ENCODE results near the gene RNF138.
A peak's percentile ranks its signal among the peaks of the same experiment; 100 is the strongest.

The RNF138 gene

GRCh38 chr18:32091724-32092421 is at the start of gene RNF138:
RNF138 (plus strand) TSS chr18:32091874; CDS start chr18:32092777, 903 bp downstream.
- peaks cover 6 to 11% of the 10 kb centered on the region in 2 donors for H3K4me1 ChIP-seq (ENCODE audit: control insufficient read depth in 1 of 2, insufficient read depth in 2 of 2, low read length in 2 of 2)
- no peaks in the 10 kb centered on the region for H3K27me3 ChIP-seq (ENCODE audit: low read depth, low read length)
- H3K36me3 ChIP-seq (ENCODE audit: control insufficient read depth in 1 of 2, insufficient read depth in 2 of 2, low read length in 2 of 2) = peaks cover 0 to 5% of the 10 kb centered on the region in 2 donors

GRCh38 chr18:32042337-32042736 is 49.3 kb upstream of the RNF138 start:
- Histone ChIP-seq H3K27me3 (ENCODE audit: low read depth, low read length) (no peaks in the 10 kb centered on the region), H3K4me3 (ENCODE audit: low read depth in 1 of 2, low read length in 2 of 2) (no peak overlapping the region), H3K27ac (ENCODE audit: low read length) (no peak overlapping the region), H3K9me3 (ENCODE audit: control insufficient read depth in 1 of 2, low read length in 2 of 2) (no peaks in the 10 kb centered on the region), H3K36me3 (ENCODE audit: control insufficient read depth in 1 of 2, insufficient read depth in 2 of 2, low read length in 2 of 2) (no peaks in the 10 kb centered on the region), H3K4me1 (ENCODE audit: control insufficient read depth in 1 of 2, insufficient read depth in 2 of 2, low read length in 2 of 2) (no peaks in the 10 kb centered on the region)

More at GRCh38 chr18:32091724-32092421, at the start of gene RNF138:
- Histone ChIP-seq H3K27ac (ENCODE audit: low read length) (peak within 1 kb of the TSS; percentile 98), H3K9me3 (ENCODE audit: control insufficient read depth in 1 of 2, low read length in 2 of 2) (no peaks in the 10 kb centered on the region), H3K4me3 (ENCODE audit: low read depth in 1 of 2, low read length in 2 of 2) (peak within 1 kb of the TSS; percentile 89 to 98)

- Histone ChIP-seq H3K4me3 (ENCODE audit: low read depth in 1 of 2, low read length in 2 of 2) (no peak overlapping the region), H3K9me3 (ENCODE audit: control insufficient read depth in 1 of 2, low read length in 2 of 2) (no peaks in the 10 kb centered on the region), H3K27ac (ENCODE audit: low read length) (peak overlapping the region; percentile 76), H3K27me3 (ENCODE audit: low read depth, low read length) (no peaks in the 10 kb centered on the region), H3K4me1 (ENCODE audit: control insufficient read depth in 1 of 2, insufficient read depth in 2 of 2, low read length in 2 of 2) (peaks cover 0 to 3% of the 10 kb centered on the region in 2 donors), H3K36me3 (ENCODE audit: control insufficient read depth in 1 of 2, insufficient read depth in 2 of 2, low read length in 2 of 2) (no peaks in the 10 kb centered on the region)
Observed at GRCh38 chr18:32048507-32049091, 43.1 kb upstream of the RNF138 start.

- Histone ChIP-seq H3K27ac (ENCODE audit: low read length) (peak overlapping the region; percentile 76), H3K27me3 (ENCODE audit: low read depth, low read length) (no peaks in the 10 kb centered on the region), H3K9me3 (ENCODE audit: control insufficient read depth in 1 of 2, low read length in 2 of 2) (no peaks in the 10 kb centered on the region), H3K36me3 (ENCODE audit: control insufficient read depth in 1 of 2, insufficient read depth in 2 of 2, low read length in 2 of 2) (no peaks in the 10 kb centered on the region), H3K4me3 (ENCODE audit: low read depth in 1 of 2, low read length in 2 of 2) (no peak overlapping the region), H3K4me1 (ENCODE audit: control insufficient read depth in 1 of 2, insufficient read depth in 2 of 2, low read length in 2 of 2) (peaks cover 0 to 3% of the 10 kb centered on the region in 2 donors)
Observed at GRCh38 chr18:32049393-32050171, 42.1 kb upstream of the RNF138 start.

GRCh38 chr18:32056613-32057358 is 34.9 kb upstream of the RNF138 start:
- Histone ChIP-seq H3K9me3 (ENCODE audit: control insufficient read depth in 1 of 2, low read length in 2 of 2) (no peaks in the 10 kb centered on the region), H3K27ac (ENCODE audit: low read length) (no peak overlapping the region), H3K36me3 (ENCODE audit: control insufficient read depth in 1 of 2, insufficient read depth in 2 of 2, low read length in 2 of 2) (no peaks in the 10 kb centered on the region), H3K4me1 (ENCODE audit: control insufficient read depth in 1 of 2, insufficient read depth in 2 of 2, low read length in 2 of 2) (no peaks in the 10 kb centered on the region), H3K27me3 (ENCODE audit: low read depth, low read length) (no peaks in the 10 kb centered on the region), H3K4me3 (ENCODE audit: low read depth in 1 of 2, low read length in 2 of 2) (no peak overlapping the region)

- no peak overlapping the region for H3K27ac ChIP-seq (ENCODE audit: low read length)
- H3K27me3 ChIP-seq (ENCODE audit: low read depth, low read length) = no peaks in the 10 kb centered on the region
- no peak overlapping the region for H3K4me3 ChIP-seq (ENCODE audit: low read depth in 1 of 2, low read length in 2 of 2)
- no peaks in the 10 kb centered on the region for H3K4me1 ChIP-seq (ENCODE audit: control insufficient read depth in 1 of 2, insufficient read depth in 2 of 2, low read length in 2 of 2)
- no peaks in the 10 kb centered on the region for H3K9me3 ChIP-seq (ENCODE audit: control insufficient read depth in 1 of 2, low read length in 2 of 2)
- no peaks in the 10 kb centered on the region for H3K36me3 ChIP-seq (ENCODE audit: control insufficient read depth in 1 of 2, insufficient read depth in 2 of 2, low read length in 2 of 2)
Observed at GRCh38 chr18:32057624-32058165, 34.0 kb upstream of the RNF138 start.

- Histone ChIP-seq H3K27me3 (ENCODE audit: low read depth, low read length) (no peaks in the 10 kb centered on the region), H3K36me3 (ENCODE audit: control insufficient read depth in 1 of 2, insufficient read depth in 2 of 2, low read length in 2 of 2) (no peaks in the 10 kb centered on the region), H3K4me1 (ENCODE audit: control insufficient read depth in 1 of 2, insufficient read depth in 2 of 2, low read length in 2 of 2) (no peaks in the 10 kb centered on the region), H3K9me3 (ENCODE audit: control insufficient read depth in 1 of 2, low read length in 2 of 2) (no peaks in the 10 kb centered on the region), H3K4me3 (ENCODE audit: low read depth in 1 of 2, low read length in 2 of 2) (no peak overlapping the region), H3K27ac (ENCODE audit: low read length) (no peak overlapping the region)
Observed at GRCh38 chr18:32060026-32060425, 31.6 kb upstream of the RNF138 start.

- H3K4me3 ChIP-seq (ENCODE audit: low read depth in 1 of 2, low read length in 2 of 2) = no peak overlapping the region
- no peaks in the 10 kb centered on the region for H3K9me3 ChIP-seq (ENCODE audit: control insufficient read depth in 1 of 2, low read length in 2 of 2)
- no peaks in the 10 kb centered on the region for H3K27me3 ChIP-seq (ENCODE audit: low read depth, low read length)
- no peaks in the 10 kb centered on the region for H3K4me1 ChIP-seq (ENCODE audit: control insufficient read depth in 1 of 2, insufficient read depth in 2 of 2, low read length in 2 of 2)
- no peaks in the 10 kb centered on the region for H3K36me3 ChIP-seq (ENCODE audit: control insufficient read depth in 1 of 2, insufficient read depth in 2 of 2, low read length in 2 of 2)
- no peak overlapping the region for H3K27ac ChIP-seq (ENCODE audit: low read length)
Observed at GRCh38 chr18:32067375-32068167, 24.1 kb upstream of the RNF138 start.

GRCh38 chr18:32072321-32072720 is 19.4 kb upstream of the RNF138 start:
- no peak overlapping the region for H3K4me3 ChIP-seq (ENCODE audit: low read depth in 1 of 2, low read length in 2 of 2)
- H3K36me3 ChIP-seq (ENCODE audit: control insufficient read depth in 1 of 2, insufficient read depth in 2 of 2, low read length in 2 of 2) = no peaks in the 10 kb centered on the region
- H3K27ac ChIP-seq (ENCODE audit: low read length) = no peak overlapping the region
- H3K9me3 ChIP-seq (ENCODE audit: control insufficient read depth in 1 of 2, low read length in 2 of 2) = no peaks in the 10 kb centered on the region
- H3K27me3 ChIP-seq (ENCODE audit: low read depth, low read length) = no peaks in the 10 kb centered on the region
- H3K4me1 ChIP-seq (ENCODE audit: control insufficient read depth in 1 of 2, insufficient read depth in 2 of 2, low read length in 2 of 2) = no peaks in the 10 kb centered on the region

- H3K4me3 ChIP-seq (ENCODE audit: low read depth in 1 of 2, low read length in 2 of 2) = no peak overlapping the region
- H3K27me3 ChIP-seq (ENCODE audit: low read depth, low read length) = no peaks in the 10 kb centered on the region
- H3K9me3 ChIP-seq (ENCODE audit: control insufficient read depth in 1 of 2, low read length in 2 of 2) = no peaks in the 10 kb centered on the region
- no peaks in the 10 kb centered on the region for H3K36me3 ChIP-seq (ENCODE audit: control insufficient read depth in 1 of 2, insufficient read depth in 2 of 2, low read length in 2 of 2)
- H3K4me1 ChIP-seq (ENCODE audit: control insufficient read depth in 1 of 2, insufficient read depth in 2 of 2, low read length in 2 of 2) = no peaks in the 10 kb centered on the region
- no peak overlapping the region for H3K27ac ChIP-seq (ENCODE audit: low read length)
Observed at GRCh38 chr18:32074206-32074605, 17.5 kb upstream of the RNF138 start.
